Embryonic facial prominence (tissue), 1 donor: Measurements from ENCODE around the gene UBE4A.

ENCODE experiments used
- DNase-seq: peaks from one replicate; pipeline ENCODE4 v3.0.0-alpha.2; 2016; ENCODE audit errors: extremely low spot score

The UBE4A gene, protein sequence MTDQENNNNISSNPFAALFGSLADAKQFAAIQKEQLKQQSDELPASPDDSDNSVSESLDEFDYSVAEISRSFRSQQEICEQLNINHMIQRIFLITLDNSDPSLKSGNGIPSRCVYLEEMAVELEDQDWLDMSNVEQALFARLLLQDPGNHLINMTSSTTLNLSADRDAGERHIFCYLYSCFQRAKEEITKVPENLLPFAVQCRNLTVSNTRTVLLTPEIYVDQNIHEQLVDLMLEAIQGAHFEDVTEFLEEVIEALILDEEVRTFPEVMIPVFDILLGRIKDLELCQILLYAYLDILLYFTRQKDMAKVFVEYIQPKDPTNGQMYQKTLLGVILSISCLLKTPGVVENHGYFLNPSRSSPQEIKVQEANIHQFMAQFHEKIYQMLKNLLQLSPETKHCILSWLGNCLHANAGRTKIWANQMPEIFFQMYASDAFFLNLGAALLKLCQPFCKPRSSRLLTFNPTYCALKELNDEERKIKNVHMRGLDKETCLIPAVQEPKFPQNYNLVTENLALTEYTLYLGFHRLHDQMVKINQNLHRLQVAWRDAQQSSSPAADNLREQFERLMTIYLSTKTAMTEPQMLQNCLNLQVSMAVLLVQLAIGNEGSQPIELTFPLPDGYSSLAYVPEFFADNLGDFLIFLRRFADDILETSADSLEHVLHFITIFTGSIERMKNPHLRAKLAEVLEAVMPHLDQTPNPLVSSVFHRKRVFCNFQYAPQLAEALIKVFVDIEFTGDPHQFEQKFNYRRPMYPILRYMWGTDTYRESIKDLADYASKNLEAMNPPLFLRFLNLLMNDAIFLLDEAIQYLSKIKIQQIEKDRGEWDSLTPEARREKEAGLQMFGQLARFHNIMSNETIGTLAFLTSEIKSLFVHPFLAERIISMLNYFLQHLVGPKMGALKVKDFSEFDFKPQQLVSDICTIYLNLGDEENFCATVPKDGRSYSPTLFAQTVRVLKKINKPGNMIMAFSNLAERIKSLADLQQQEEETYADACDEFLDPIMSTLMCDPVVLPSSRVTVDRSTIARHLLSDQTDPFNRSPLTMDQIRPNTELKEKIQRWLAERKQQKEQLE

DNA sequence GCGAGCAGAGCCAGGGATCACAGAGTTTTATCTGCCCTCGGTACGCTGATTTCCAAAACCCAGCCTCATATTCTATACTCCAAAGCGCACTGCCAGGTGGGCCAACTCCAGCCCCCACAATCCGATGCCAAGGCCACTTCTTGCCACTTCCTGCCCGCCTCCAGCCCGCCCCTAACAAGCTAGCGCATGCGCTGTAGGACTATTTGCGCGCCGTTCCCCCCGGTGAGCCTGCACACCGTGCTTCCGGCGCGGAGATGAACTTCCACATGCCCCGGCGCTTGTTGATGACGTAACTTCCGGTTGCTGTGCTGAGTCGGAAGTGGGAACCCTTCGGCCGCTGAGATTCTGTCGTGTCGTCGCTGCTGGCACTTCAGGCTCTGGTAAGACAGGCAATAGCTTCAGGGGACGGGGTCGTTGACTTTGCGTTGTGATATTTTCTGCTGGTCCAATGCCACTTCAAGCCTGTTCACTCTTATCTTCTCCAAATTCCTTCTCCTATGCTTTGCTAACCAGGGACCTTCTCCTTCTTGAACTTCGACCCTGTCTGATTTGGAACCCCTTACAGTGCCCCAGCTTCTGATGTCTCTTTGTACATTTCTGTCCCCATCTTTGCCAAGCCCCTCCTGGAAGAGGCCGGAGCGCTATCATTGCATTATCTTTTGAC, at the start of gene UBE4A:
Gene UBE4A (plus strand): TSS at position 306 of the 664 bp plus-strand sequence. CDS start 5,481 bp downstream, outside the sequence.
- peak; percentile 84 for DNase-seq

GRCh38 chr11:118310271-118310670, 49.1 kb upstream of the UBE4A start:
- DNase-seq = no peak

DNA sequence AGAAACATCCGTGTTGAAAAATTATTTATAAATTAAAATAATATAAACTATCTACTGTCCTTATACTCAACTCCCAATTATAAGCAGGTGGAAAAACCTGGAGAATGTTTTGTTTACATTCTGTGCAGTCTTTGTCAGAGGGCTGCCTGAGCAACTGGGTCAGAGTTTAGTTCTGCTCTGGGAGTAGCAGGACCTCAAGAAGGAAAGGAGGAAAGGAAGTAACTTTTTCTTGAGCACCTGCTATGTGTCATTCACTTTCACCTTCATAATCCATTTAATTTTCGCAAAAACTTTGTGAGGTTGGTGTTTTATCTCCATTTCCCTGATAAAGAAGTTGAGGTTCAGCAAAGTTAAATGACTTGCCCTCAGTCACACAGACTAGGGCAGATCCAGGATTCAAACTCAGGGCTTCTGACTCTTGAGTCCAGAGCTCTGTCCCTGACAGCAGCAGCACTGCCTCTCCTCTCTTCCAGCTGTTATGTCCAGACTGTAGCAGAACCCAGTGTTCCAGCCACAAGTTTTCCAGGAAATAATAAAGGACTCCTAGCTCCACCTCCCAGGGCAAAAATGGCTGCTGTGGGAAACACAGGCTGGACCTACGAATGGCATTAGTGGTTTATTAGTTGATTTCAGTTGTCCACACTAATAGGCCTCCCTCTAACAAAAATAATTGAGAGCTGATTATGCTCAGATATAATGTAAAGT, 48.5 kb upstream of the UBE4A start:
- no peak for DNase-seq

DNA sequence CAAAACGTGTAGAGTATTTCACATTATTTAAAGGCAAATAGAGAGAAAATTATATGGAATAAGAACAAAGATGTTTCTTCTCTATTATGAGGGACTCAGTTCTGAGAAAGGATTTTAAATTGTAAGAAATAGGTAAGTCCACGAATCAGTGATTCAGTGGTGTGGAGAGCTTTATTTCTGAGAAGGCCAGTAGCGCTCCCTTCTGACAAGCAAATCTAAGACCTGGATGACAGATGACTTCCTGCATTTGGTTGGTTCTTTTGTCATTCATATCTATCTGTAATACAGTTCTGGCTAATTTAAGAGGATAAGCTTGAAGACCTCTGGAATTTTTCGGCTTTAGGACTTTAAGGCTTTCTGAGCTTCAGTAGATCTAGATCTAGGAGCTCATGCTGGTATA, 47.9 kb upstream of the UBE4A start:
- DNase-seq = no peak

GRCh38 chr11:118312328-118312727, 47.1 kb upstream of the UBE4A start:
- DNase-seq = no peak

DNA sequence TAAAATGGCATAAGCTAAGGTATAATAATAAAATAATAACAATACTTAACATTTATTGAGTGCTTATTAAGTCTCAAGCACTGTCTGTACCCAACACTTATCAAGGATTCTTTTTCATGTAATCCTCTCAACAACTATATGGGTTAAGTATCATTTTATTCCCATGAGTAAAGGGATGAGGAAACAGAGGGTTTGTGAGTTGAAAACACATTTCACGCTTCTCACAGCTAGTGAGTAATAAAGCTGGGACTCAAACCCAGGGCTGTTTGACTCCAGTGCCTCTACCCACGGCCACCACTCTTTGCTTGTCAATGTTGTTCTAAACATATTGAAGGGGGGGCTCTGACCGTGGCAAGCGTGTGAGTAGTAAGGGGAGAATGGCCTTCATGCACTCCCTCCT, 46.2 kb upstream of the UBE4A start:
- DNase-seq = no peak

- DNase-seq = no peak
Measured at GRCh38 chr11:118314988-118315411, 44.4 kb upstream of the UBE4A start.

DNA sequence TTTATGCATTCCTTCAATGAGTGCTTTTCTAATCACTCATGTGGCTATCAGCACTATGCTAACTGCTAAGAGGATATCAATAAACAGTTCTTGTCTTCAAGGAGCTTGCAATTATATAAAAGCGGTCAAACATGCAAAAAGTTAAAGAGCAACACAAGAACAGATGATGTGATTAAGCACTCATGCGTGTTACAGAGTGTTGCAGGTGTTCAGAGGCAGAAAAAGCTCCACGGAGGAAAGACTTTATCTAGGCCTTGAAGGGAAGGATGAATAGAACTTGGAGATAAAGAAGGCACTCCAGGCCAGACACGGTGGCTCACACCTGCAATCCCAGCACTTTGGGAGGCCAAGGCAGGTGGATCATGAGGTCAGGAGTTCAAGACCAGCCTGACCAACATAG, 41.3 kb upstream of the UBE4A start:
- DNase-seq = no peak

DNA sequence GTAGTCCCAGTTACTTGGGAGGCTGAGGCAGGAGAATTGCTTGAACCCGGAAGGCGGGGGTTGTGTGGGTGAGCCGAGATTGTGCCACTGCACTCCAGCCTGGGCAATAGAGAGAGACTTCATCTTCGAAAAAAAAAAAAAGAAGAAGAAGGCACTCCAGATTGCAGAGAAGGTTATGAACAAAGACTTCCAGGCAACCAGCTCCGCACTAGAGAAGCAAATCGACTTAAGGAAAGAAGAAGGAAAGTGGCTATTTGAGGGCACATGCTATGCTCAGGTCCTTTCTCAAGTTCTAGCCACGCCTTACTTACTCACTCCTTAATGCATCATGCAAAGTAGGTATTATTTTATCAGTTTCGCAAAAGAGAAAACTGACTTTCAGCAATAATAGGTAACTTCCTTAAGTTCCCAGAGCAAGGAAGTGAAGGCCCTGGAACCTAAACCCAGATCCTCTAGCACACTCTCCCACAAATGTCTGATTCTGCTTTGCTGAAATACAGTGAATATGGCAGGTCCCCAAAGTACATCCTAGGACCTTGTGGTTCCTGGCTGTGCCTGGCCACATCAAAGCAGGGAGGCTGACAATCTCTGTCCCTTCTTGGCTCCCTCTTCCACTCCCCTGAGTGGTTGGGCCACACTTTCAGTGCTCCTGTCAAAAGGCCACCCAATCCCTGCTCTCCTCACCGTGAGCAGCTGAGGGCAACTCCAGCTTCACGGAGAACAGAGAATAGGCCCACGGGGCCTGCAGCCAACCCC, 40.6 kb upstream of the UBE4A start:
- DNase-seq = no peak

DNA sequence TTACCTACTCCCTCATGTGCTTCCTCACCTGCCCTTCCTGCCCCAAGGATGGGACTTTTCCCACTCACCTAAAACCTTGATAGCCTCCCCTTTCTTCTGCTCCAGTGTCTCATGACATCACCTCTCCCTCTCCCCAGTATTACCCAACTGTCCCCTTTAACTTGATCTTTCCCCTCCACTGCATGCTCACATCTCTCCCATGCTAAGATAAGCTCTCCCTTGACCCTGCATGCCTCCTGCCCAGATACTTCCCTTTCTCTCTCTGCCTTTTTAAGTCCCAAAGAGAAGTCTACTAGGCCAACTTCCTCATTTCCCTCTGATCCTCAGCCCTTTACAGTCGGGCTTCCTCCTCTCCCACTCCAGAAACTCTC, 40.1 kb upstream of the UBE4A start:
- DNase-seq = no peak

DNA sequence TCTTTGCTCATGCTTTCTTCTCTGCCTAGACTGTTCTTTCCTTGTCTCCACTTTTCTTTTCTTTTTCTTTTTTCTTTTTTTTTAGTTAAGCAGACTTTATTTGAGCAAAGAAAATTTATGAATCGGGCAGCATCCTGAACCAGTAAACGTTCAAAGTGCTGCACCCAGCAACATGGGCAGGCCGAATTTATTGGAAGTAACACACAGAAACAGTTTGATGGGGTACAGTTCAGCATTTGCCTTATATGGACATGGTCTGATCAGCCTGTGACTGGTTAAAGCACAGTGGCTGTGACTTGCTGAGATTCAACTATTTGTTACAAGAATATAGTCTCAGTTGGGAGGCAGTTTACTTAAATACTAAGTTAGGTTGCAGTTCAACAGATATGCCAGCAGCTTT, 38.9 kb upstream of the UBE4A start:
- DNase-seq = no peak

- DNase-seq = no peak
Measured at GRCh38 chr11:118321386-118322082, 37.9 kb upstream of the UBE4A start.

GRCh38 chr11:118322721-118323120, 36.7 kb upstream of the UBE4A start:
- no peak for DNase-seq

DNA sequence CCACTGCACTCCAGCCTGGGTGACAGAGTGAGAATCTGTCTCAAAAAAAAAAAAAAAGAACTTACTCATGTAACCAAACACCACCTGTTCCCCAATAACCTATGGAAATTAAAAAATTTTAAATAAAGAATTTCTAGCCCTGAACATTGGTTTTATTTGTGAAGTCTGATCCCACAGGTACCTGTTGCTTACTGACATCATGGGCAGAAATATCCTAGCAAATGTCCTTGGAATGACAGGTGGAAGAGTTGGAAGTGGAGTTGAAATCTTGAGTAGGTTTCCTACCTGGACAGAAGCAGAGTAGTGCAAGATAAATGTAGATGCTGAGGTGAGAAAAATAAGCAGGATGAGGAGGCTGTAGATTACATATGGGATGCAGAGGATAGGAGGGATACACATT, 34.1 kb upstream of the UBE4A start:
- no peak for DNase-seq

- DNase-seq = no peak
Measured at GRCh38 chr11:118328745-118329144, 30.7 kb upstream of the UBE4A start.

- DNase-seq = no peak
Measured at GRCh38 chr11:118334745-118335144, 24.7 kb upstream of the UBE4A start.

GRCh38 chr11:118338637-118339061, 20.8 kb upstream of the UBE4A start:
- no peak for DNase-seq

GRCh38 chr11:118339281-118339961, 20.0 kb upstream of the UBE4A start:
- no peak for DNase-seq

- no peak for DNase-seq
Measured at GRCh38 chr11:118340449-118340848, 19.0 kb upstream of the UBE4A start.
